GM21360 (cell line): ENCODE results near the gene PRM1.

Source experiments
- ATAC-seq: cut with Tn5 transposase; IDR thresholded peaks from one replicate; pipeline ENCODE4 v1.9.1; 2021; ENCODE audit warnings: mild to moderate bottlenecking, moderate library complexity; ENCODE audit not compliant: unreplicated experiment

PRM1 gene

GRCh38 chr16:11273721-11274324, 7.3 kb downstream of the PRM1 start:
- ATAC-seq = no peak

- ATAC-seq = no peak
These were observed 8.0 kb downstream of the PRM1 start, which contains the start of gene PRM3 for GRCh38 chr16:11272921-11273720. Gene PRM3, minus strand, starts transcription at chr16:11273629. Its CDS starts 34 bp downstream, at chr16:11273595.

- ATAC-seq = no peak
These were observed 8.6 kb downstream of the PRM1 start for GRCh38 chr16:11272484-11272883.

GRCh38 chr16:11271610-11272009, 9.5 kb downstream of the PRM1 start:
- no peak for ATAC-seq

- no peak for ATAC-seq
These were observed 10.4 kb downstream of the PRM1 start for GRCh38 chr16:11270602-11271162.

GRCh38 chr16:11268921-11269375, 12.2 kb downstream of the PRM1 start, which contains the start of gene TNP2:
Gene TNP2, minus strand, starts transcription at chr16:11269325. Its CDS starts 63 bp downstream, at chr16:11269262.
- no peak for ATAC-seq

- no peak for ATAC-seq
These were observed 16.0 kb downstream of the PRM1 start for GRCh38 chr16:11265124-11265523.

- no peak for ATAC-seq
These were observed 16.8 kb downstream of the PRM1 start for GRCh38 chr16:11264155-11264832.

GRCh38 chr16:11263737-11264136, 17.4 kb downstream of the PRM1 start:
- no peak for ATAC-seq

- ATAC-seq = no peak
These were observed 18.2 kb downstream of the PRM1 start for GRCh38 chr16:11262915-11263314.

- no peak for ATAC-seq
These were observed 20.5 kb downstream of the PRM1 start for GRCh38 chr16:11260596-11260966.

- ATAC-seq = no peak
These were observed 21.2 kb downstream of the PRM1 start for GRCh38 chr16:11259655-11260595.

- ATAC-seq = no peak
These were observed 22.3 kb downstream of the PRM1 start for GRCh38 chr16:11258553-11259492.

- no peak for ATAC-seq
These were observed 23.8 kb downstream of the PRM1 start for GRCh38 chr16:11257131-11257938.

GRCh38 chr16:11256661-11257130, 24.4 kb downstream of the PRM1 start:
- ATAC-seq = no peak

GRCh38 chr16:11255737-11256660, 25.1 kb downstream of the PRM1 start, which contains the start of gene SOCS1:
Gene SOCS1, minus strand, starts transcription at chr16:11256204. Its CDS starts 726 bp downstream, at chr16:11255478.
- ATAC-seq = peak; percentile 49
